Astrocyte (in vitro differentiated cells and primary cell): ENCODE measurements around the gene OR4F6.

Experiments used
- CTCF ChIP-seq: IDR thresholded peaks from 2 replicates; pipeline ENCODE4 v1.5.1; 2011; ENCODE audit warnings: low read depth, mild to moderate bottlenecking, inconsistent platforms, low read length, moderate library complexity; ENCODE audit not compliant: insufficient read depth
- EZH2 ChIP-seq: IDR thresholded peaks from 2 replicates; pipeline ENCODE4 v1.6.1; 2012; ENCODE audit warnings: mild to moderate bottlenecking, low read length, inconsistent platforms; ENCODE audit not compliant: insufficient read depth

- TF ChIP-seq CTCF (no peak), EZH2 (no peak)
Measured at GRCh38 chr15:101804941-101805340, 1.6 kb downstream of the OR4F6 start.
